Panc1 (cell line): ENCODE measurements around the gene SPIN2A.

Source experiments
- POLR2AphosphoS5 ChIP-seq: IDR thresholded peaks from 2 replicates; pipeline ENCODE4 v1.6.1; 2012; ENCODE audit warnings: mild to moderate bottlenecking, low read depth, low read length, moderate library complexity
- SIN3A ChIP-seq: IDR thresholded peaks from 2 replicates; pipeline ENCODE4 v1.6.1; 2012; ENCODE audit warnings: low read depth, mild to moderate bottlenecking, low read length, moderate library complexity, borderline replicate concordance; ENCODE audit not compliant: insufficient read depth
- TCF7L2 ChIP-seq: IDR thresholded peaks from 2 replicates; pipeline ENCODE4 v1.6.1; 2011; ENCODE audit warnings: mild to moderate bottlenecking, low read depth, low read length, inconsistent platforms
- TF ChIP-seq, protein P1 (sequence below): fragments of 450-650 bp; IDR thresholded peaks from 2 replicates; pipeline ENCODE4 v1.5.1; 2017; ENCODE audit warnings: mild to moderate bottlenecking
- TF ChIP-seq, protein P2 (sequence below), 2 experiments: IDR thresholded peaks; 2 replicates each; pipeline ENCODE4 v1.6.1; 2011 to 2012; ENCODE audit warnings: low read depth in 2 of 2, control low read depth in 1 of 2, low read length in 1 of 2, mild to moderate bottlenecking in 1 of 2, moderate library complexity in 1 of 2; ENCODE audit not compliant: insufficient read depth in 1 of 2

DNA sequence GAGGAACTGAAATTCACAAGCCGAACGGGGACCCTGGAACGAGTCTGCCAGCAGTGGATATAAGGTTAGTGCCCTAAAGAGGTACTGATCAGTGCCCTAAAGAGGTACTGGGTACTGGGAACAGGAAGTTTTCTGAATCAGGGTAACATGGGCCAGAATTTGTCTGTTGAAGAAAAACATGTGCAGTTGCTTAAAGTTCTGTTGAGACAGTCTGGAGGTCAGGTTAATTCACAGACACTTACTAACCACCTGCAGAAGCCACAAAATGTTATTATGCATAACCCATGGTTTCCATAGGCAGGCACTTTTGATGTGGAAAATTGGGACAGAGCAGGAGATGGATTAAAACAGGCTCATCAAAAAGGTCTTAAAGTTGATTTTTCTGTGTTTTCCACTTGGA, 33.7 kb downstream of the SPIN2A start:
- TF ChIP-seq POLR2AphosphoS5 (no peak), SIN3A (no peak), TCF7L2 (no peak)
- TF ChIP-seq, protein P1, sequence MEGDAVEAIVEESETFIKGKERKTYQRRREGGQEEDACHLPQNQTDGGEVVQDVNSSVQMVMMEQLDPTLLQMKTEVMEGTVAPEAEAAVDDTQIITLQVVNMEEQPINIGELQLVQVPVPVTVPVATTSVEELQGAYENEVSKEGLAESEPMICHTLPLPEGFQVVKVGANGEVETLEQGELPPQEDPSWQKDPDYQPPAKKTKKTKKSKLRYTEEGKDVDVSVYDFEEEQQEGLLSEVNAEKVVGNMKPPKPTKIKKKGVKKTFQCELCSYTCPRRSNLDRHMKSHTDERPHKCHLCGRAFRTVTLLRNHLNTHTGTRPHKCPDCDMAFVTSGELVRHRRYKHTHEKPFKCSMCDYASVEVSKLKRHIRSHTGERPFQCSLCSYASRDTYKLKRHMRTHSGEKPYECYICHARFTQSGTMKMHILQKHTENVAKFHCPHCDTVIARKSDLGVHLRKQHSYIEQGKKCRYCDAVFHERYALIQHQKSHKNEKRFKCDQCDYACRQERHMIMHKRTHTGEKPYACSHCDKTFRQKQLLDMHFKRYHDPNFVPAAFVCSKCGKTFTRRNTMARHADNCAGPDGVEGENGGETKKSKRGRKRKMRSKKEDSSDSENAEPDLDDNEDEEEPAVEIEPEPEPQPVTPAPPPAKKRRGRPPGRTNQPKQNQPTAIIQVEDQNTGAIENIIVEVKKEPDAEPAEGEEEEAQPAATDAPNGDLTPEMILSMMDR = no peak
- TF ChIP-seq, protein P2, sequence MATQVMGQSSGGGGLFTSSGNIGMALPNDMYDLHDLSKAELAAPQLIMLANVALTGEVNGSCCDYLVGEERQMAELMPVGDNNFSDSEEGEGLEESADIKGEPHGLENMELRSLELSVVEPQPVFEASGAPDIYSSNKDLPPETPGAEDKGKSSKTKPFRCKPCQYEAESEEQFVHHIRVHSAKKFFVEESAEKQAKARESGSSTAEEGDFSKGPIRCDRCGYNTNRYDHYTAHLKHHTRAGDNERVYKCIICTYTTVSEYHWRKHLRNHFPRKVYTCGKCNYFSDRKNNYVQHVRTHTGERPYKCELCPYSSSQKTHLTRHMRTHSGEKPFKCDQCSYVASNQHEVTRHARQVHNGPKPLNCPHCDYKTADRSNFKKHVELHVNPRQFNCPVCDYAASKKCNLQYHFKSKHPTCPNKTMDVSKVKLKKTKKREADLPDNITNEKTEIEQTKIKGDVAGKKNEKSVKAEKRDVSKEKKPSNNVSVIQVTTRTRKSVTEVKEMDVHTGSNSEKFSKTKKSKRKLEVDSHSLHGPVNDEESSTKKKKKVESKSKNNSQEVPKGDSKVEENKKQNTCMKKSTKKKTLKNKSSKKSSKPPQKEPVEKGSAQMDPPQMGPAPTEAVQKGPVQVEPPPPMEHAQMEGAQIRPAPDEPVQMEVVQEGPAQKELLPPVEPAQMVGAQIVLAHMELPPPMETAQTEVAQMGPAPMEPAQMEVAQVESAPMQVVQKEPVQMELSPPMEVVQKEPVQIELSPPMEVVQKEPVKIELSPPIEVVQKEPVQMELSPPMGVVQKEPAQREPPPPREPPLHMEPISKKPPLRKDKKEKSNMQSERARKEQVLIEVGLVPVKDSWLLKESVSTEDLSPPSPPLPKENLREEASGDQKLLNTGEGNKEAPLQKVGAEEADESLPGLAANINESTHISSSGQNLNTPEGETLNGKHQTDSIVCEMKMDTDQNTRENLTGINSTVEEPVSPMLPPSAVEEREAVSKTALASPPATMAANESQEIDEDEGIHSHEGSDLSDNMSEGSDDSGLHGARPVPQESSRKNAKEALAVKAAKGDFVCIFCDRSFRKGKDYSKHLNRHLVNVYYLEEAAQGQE (IDR thresholded peaks at IDR 0.05; ENCODE audit: insufficient read depth in 1 of 2, low read depth in 2 of 2, low read length in 1 of 2) = no peak
